ENCODE results near the gene CRTC1. TPM values are rescaled to one million over a fixed set of nuclear protein-coding genes. Genes with fewer than 3 reads are reported as not detected.

The CRTC1 gene
- total and polyA plus RNA-seq, 2 of the 13 experiments (the other 11 are each of a cell fraction or from before 2014, with no cell fraction given) = 2.0 to 2.7 TPM

DNA sequence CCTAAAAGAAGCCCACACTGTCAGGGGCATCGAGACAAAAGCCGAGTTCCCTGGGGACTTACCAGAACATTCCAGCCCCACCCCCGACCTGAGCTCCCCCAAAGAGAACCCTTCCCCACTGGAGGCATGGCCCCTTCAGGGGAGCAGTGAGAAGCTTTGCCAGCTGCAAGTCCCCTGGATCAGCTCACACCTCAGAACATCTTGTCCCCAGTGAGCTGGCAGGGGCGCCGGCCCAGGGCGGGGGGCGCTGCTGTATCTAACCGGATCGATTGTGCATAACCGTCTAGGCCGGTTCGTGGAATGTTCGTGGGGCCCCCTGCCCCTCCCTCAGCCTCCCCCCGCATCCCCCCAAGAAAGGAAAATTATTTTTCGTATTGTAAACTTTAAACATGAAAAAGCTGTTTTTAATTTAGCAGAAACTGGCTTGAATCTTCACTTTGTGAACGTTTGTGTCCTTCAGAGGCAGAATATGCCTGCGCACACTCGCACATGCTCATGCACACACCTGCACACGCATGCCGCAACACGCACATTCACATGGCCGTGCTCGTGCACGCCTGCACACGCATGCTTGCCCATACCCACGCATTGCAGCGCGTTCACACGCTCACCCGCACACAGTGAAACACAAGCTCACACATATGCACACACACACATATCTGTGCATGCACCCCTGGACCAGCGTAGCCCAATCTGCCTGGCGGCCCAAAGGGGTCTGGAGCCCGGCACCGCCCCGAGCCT is 12.0 kb upstream of the CRTC1 start:
- Histone ChIP-seq H3K27ac (ENCODE audit: extremely low read length, insufficient read depth, low read length) (no peak overlapping the region), H3K4me2 (ENCODE audit: low read depth, low read length) (no peak overlapping the region), H3K4me3 (replicated peaks in 1 of 3; ENCODE audit: insufficient read depth in 1 of 3, low read depth in 2 of 3, low read length in 3 of 3) (no peak overlapping the region), H2AFZ (ENCODE audit: low read length) (no peak overlapping the region), H3K27me3 (ENCODE audit: control insufficient read depth in 1 of 2, insufficient read depth in 2 of 2, low read length in 2 of 2) (no peaks in the 10 kb centered on the region), H4K20me1 (ENCODE audit: insufficient read depth, low read length) (no peaks in the 10 kb centered on the region), H3K36me3 (replicated peaks in 1 of 2; ENCODE audit: control insufficient read depth in 1 of 2, insufficient read depth in 2 of 2, low read length in 2 of 2) (peaks cover 4% of the 10 kb centered on the region in 2 experiments; a peak in 3 of 5 replicates), H3K9me3 (ENCODE audit: low read length) (no peaks in the 10 kb centered on the region), H3K9ac (ENCODE audit: insufficient read depth, low read depth, low read length) (no peak overlapping the region), H3K79me2 (ENCODE audit: insufficient read depth, low read length) (no peaks in the 10 kb centered on the region), H3K4me1 (ENCODE audit: insufficient read depth, low read length) (peaks cover 25% of the 10 kb centered on the region)
- no TSS peak for BruUV-seq (replicated peaks)
- POLR2A ChIA-PET = no interaction called here
- CTCF ChIA-PET (ENCODE audit: low intra/inter-chr PET ratio, low total read pairs) = no interaction called here
- in situ Hi-C loops (cut with HindIII; ENCODE audit: extremely low pct_ligation_motif_present, low pct_unique_long_range_greater_than_20kb) (loop anchor here (10.0 kb wide), 1 partner anchor 197 kb away; no protein-coding TSS in a partner anchor), intact Hi-C loops (cut with micrococcal nuclease; ENCODE audit: unreplicated experiment) (no loop called here)
- ATAC-seq = no peak
- no peak for DNase-seq (ENCODE audit: low spot score)
- WGBS (ENCODE audit: low lambda C conversion rate) = 93% methylated on average over 30 of the region's 35 CpGs
- FAIRE-seq = no peak
- TF ChIP-seq, protein P1, sequence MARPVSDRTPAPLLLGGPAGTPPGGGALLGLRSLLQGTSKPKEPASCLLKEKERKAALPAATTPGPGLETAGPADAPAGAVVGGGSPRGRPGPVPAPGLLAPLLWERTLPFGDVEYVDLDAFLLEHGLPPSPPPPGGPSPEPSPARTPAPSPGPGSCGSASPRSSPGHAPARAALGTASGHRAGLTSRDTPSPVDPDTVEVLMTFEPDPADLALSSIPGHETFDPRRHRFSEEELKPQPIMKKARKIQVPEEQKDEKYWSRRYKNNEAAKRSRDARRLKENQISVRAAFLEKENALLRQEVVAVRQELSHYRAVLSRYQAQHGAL (CRISPR knock-in tag; IDR thresholded peaks at IDR 0.05; ENCODE audit: not compliant biosample characterization) = no peak
- TF ChIP-seq MTA1 (CRISPR knock-in tag; IDR thresholded peaks at IDR 0.05; ENCODE audit: borderline replicate concordance) (no peak), ZNF841 (CRISPR knock-in tag; IDR thresholded peaks at IDR 0.05; ENCODE audit: borderline replicate concordance) (no peak), GTF3A (CRISPR knock-in tag; conservative IDR thresholded peaks at IDR 0.05) (no peak), HHEX (CRISPR knock-in tag; IDR thresholded peaks at IDR 0.05) (no peak), EP300 (IDR thresholded peaks at IDR 0.05; ENCODE audit: low read depth in 2 of 2, low read length in 2 of 2) (no peak), EP300 (CRISPR knock-in tag; IDR thresholded peaks at IDR 0.05; ENCODE audit: borderline replicate concordance) (no peak), TP53 (CRISPR knock-in tag; conservative IDR thresholded peaks at IDR 0.05) (no peak), ZNF547 (CRISPR knock-in tag; IDR thresholded peaks at IDR 0.05) (no peak)
- TF ChIP-seq, protein P2, sequence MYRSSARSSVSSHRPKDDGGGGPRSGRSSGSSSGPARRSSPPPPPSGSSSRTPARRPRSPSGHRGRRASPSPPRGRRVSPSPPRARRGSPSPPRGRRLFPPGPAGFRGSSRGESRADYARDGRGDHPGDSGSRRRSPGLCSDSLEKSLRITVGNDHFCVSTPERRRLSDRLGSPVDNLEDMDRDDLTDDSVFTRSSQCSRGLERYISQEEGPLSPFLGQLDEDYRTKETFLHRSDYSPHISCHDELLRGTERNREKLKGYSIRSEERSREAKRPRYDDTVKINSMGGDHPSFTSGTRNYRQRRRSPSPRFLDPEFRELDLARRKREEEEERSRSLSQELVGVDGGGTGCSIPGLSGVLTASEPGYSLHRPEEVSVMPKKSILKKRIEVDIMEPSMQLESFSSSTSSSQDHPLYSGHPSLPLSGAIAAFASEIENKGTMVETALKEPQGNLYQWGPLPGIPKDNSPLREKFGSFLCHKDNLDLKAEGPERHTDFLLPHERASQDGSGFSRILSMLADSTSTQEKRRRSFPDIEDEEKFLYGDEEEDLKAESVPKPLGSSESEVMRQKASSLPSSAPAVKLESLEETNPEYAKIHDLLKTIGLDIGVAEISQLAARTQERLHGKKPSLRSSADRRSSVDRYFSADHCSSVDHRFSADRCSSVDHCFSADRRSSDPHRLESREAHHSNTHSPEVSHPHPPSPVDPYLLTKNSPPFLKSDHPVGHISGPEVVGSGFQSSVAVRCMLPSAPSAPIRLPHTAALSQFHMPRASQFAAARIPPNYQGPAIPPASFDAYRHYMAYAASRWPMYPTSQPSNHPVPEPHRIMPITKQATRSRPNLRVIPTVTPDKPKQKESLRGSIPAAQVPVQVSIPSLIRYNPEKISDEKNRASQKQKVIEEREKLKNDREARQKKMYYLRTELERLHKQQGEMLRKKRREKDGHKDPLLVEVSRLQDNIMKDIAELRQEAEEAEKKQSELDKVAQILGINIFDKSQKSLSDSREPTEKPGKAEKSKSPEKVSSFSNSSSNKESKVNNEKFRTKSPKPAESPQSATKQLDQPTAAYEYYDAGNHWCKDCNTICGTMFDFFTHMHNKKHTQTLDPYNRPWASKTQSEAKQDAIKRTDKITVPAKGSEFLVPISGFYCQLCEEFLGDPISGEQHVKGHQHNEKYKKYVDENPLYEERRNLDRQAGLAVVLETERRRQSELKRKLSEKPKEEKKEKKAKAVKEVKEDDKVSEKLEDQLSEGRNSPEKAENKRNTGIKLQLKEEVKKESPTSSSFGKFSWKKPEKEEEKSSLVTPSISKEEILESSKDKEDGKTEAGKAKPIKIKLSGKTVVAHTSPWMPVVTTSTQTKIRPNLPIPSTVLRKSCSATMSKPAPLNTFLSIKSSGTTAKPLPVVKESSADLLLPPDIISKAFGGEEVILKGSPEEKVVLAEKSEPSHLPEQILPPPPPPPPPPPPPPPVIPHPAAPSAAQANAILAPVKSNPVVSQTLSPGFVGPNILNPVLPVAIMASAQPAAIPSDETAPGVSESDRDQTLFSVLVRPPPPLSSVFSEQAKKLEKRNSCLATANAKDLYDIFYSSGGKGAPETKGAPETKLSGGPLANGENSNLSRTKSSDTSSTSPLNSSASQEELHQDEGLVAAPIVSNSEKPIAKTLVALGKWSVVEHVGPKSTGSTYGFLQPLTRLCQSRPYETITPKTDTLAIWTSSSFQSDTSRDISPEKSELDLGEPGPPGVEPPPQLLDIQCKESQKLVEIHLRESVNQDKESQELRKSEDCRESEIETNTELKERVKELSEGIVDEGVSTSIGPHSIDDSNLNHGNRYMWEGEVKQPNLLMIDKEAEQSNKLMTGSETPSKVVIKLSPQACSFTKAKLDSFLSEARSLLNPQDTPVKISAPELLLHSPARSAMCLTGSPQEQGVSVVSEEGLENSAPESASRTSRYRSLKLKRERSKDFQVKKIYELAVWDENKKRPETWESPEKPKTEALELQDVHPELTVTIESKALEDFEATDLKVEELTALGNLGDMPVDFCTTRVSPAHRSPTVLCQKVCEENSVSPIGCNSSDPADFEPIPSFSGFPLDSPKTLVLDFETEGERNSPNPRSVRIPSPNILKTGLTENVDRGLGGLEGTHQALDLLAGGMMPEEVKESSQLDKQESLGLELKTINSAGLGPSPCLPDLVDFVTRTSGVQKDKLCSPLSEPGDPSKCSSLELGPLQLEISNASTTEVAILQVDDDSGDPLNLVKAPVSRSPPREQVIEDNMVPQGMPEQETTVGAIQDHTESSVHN (CRISPR knock-in tag; IDR thresholded peaks at IDR 0.05) = no peak
- TF ChIP-seq, protein P3, sequence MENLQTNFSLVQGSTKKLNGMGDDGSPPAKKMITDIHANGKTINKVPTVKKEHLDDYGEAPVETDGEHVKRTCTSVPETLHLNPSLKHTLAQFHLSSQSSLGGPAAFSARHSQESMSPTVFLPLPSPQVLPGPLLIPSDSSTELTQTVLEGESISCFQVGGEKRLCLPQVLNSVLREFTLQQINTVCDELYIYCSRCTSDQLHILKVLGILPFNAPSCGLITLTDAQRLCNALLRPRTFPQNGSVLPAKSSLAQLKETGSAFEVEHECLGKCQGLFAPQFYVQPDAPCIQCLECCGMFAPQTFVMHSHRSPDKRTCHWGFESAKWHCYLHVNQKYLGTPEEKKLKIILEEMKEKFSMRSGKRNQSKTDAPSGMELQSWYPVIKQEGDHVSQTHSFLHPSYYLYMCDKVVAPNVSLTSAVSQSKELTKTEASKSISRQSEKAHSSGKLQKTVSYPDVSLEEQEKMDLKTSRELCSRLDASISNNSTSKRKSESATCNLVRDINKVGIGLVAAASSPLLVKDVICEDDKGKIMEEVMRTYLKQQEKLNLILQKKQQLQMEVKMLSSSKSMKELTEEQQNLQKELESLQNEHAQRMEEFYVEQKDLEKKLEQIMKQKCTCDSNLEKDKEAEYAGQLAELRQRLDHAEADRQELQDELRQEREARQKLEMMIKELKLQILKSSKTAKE (CRISPR knock-in tag; IDR thresholded peaks at IDR 0.05; ENCODE audit: borderline replicate concordance) = no peak
- TF ChIP-seq, protein P4, sequence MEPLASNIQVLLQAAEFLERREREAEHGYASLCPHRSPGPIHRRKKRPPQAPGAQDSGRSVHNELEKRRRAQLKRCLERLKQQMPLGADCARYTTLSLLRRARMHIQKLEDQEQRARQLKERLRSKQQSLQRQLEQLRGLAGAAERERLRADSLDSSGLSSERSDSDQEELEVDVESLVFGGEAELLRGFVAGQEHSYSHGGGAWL (CRISPR knock-in tag; IDR thresholded peaks at IDR 0.05) = no peak

Measured in HepG2 (cell line).